ENCODE results near the gene PDE3A.

The PDE3A gene

DNA sequence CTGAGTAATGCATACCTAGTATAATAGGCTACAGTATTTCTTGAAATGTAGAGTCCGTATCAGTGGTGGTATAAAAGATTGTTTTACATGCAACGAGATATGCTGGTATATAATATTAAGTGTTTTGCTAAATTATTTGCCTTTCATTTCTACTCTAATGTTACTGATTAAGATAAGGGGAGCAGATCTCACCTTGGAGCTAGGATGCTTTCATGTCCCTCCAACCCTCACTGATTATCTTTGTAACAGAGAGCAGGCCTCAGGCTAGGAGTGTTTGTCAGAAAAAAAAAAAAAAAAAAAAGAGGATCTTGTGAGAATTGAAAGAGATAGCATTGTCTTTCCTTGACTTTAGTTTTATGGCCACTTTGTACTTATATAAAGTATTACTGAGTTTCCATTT is 92.6 kb downstream of the PDE3A start:
- no peak overlapping the region for H3K4me3 ChIP-seq (ENCODE audit: low read depth, low read length)
- TF ChIP-seq, protein P1, sequence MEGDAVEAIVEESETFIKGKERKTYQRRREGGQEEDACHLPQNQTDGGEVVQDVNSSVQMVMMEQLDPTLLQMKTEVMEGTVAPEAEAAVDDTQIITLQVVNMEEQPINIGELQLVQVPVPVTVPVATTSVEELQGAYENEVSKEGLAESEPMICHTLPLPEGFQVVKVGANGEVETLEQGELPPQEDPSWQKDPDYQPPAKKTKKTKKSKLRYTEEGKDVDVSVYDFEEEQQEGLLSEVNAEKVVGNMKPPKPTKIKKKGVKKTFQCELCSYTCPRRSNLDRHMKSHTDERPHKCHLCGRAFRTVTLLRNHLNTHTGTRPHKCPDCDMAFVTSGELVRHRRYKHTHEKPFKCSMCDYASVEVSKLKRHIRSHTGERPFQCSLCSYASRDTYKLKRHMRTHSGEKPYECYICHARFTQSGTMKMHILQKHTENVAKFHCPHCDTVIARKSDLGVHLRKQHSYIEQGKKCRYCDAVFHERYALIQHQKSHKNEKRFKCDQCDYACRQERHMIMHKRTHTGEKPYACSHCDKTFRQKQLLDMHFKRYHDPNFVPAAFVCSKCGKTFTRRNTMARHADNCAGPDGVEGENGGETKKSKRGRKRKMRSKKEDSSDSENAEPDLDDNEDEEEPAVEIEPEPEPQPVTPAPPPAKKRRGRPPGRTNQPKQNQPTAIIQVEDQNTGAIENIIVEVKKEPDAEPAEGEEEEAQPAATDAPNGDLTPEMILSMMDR (conservative IDR thresholded peaks at IDR 0.05; ENCODE audit: low read depth, low read length) = no peak
- DNase-seq (ENCODE audit: low read depth) = no peak

GRCh38 chr12:20463913-20464524 is 95.7 kb downstream of the PDE3A start:
- DNase-seq (ENCODE audit: low read depth) = peak; percentile 48
- TF ChIP-seq, protein P1 (conservative IDR thresholded peaks at IDR 0.05; ENCODE audit: low read depth, low read length) = peak; percentile 57
- no peak overlapping the region for H3K4me3 ChIP-seq (ENCODE audit: low read depth, low read length)

- DNase-seq (ENCODE audit: low read depth) = no peak
- H3K4me3 ChIP-seq (ENCODE audit: low read depth, low read length) = no peak overlapping the region
- TF ChIP-seq, protein P1 (conservative IDR thresholded peaks at IDR 0.05; ENCODE audit: low read depth, low read length) = no peak
Measured at GRCh38 chr12:20469300-20469699, 101.0 kb downstream of the PDE3A start.

DNA sequence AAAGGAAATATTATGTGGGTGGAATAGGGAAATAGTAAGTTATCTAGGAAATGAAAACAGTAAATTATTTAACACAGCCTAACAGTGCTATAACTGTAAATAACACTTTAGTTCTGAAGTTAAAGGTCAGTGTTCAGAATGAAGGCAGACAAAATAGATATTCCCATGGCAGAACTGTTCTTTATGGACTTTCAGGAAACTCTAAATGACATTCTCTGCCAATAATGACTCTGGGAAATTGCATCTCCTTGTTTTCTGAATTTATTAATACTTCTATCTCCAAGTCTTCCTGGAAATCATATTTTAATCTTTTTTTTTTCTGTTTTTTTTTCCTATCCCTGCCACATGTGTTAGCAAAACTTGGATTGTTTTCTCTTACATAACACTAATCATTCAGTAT is 101.4 kb downstream of the PDE3A start:
- TF ChIP-seq, protein P1 (conservative IDR thresholded peaks at IDR 0.05; ENCODE audit: low read depth, low read length) = no peak
- no peak overlapping the region for H3K4me3 ChIP-seq (ENCODE audit: low read depth, low read length)
- no peak for DNase-seq (ENCODE audit: low read depth)

DNA sequence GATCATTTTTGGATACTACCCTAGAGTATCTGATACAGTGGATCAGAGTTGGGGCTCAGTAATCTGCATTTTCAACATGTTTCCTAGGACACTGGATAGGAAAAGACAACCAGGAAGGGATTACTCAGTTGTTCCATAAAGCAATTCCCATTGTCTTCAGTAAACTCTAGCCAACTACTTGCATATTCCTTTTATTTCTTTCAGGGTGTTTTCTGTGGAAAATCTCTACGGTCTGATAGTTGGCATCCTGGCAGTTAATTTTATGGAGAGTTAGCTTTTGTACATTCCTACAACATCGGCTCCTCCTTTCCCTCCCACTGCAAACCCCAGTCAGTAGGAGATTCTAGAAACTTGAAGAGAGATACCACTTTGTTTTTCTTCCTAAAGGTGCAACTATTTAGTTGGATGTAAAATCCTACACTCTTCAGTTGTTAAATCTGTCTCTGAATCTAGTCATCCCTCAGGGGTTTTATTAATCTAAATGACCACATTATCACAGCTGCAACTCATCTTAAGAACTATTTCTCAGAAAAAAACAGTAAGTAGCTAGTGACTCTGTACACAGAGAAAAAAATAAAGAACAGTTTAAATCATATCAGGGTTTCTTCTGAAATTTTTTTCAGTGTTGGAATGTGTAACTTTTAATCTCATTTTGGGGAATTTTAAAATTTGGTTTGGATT is 103.9 kb downstream of the PDE3A start:
- no peak overlapping the region for H3K4me3 ChIP-seq (ENCODE audit: low read depth, low read length)
- TF ChIP-seq, protein P1 (conservative IDR thresholded peaks at IDR 0.05; ENCODE audit: low read depth, low read length) = no peak
- no peak for DNase-seq (ENCODE audit: low read depth)

GRCh38 chr12:20473133-20473532 is 104.8 kb downstream of the PDE3A start:
- H3K4me3 ChIP-seq (ENCODE audit: low read depth, low read length) = no peak overlapping the region
- DNase-seq (ENCODE audit: low read depth) = no peak
- TF ChIP-seq, protein P1 (conservative IDR thresholded peaks at IDR 0.05; ENCODE audit: low read depth, low read length) = no peak

DNA sequence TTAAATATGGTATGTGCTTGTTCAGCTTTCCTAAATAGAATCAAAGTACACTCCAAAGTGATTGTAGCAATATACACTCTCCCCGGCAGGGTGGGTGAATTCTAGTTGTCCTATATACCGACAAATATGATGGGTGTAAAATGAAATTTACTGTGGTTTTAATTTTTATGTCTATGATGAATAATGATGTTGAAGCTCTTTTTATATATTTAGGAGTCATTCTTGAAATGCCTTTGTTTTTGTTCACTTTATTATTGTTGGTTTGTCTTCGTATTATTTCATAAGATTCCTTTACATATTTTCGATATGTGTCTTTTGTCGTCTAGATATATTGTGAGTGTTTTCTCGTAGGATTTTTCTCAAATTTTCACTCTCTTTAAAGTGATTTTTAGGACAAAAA is 105.7 kb downstream of the PDE3A start:
- H3K4me3 ChIP-seq (ENCODE audit: low read depth, low read length) = no peak overlapping the region

More for the DNA sequence above, 105.7 kb downstream of the PDE3A start:
- DNase-seq (ENCODE audit: low read depth) = no peak
- TF ChIP-seq, protein P1 (conservative IDR thresholded peaks at IDR 0.05; ENCODE audit: low read depth, low read length) = no peak
